AG08396 (cell line): ENCODE results near the gene UBE2J1.

ENCODE experiments used
- DNase-seq: peaks from one replicate; pipeline ENCODE4 v3.0.0; 2012; ENCODE audit warnings: low spot score, mixed read lengths

Gene UBE2J1

GRCh38 chr6:89364586-89364985 lies 12.1 kb upstream of the UBE2J1 start:
- no peak for DNase-seq

- no peak for DNase-seq
These were observed 8.6 kb upstream of the UBE2J1 start for GRCh38 chr6:89361171-89361570.

GRCh38 chr6:89360415-89360999 lies 8.0 kb upstream of the UBE2J1 start:
- no peak for DNase-seq

- no peak for DNase-seq
These were observed 7.0 kb upstream of the UBE2J1 start for GRCh38 chr6:89359561-89359960.

GRCh38 chr6:89357390-89357789 lies 4.9 kb upstream of the UBE2J1 start:
- DNase-seq = no peak

- DNase-seq = no peak
These were observed 4.2 kb upstream of the UBE2J1 start for GRCh38 chr6:89356642-89357170.

- DNase-seq = no peak
These were observed 3.1 kb upstream of the UBE2J1 start for GRCh38 chr6:89355511-89356194.

GRCh38 chr6:89353702-89354392 lies 1.3 kb upstream of the UBE2J1 start:
- DNase-seq = no peak

GRCh38 chr6:89353118-89353556 lies 615 bp upstream of the UBE2J1 start:
- no peak for DNase-seq

- no peak for DNase-seq
These were observed 748 bp downstream of the UBE2J1 start for GRCh38 chr6:89351671-89352277.

- DNase-seq = no peak
These were observed 2.1 kb downstream of the UBE2J1 start for GRCh38 chr6:89350281-89350966.

GRCh38 chr6:89348372-89348771 lies 4.2 kb downstream of the UBE2J1 start:
- no peak for DNase-seq

GRCh38 chr6:89347825-89348224 lies 4.7 kb downstream of the UBE2J1 start:
- peak; percentile 45 for DNase-seq

- no peak for DNase-seq
These were observed 6.1 kb downstream of the UBE2J1 start for GRCh38 chr6:89346433-89346832.

GRCh38 chr6:89339565-89339964 lies 13.0 kb downstream of the UBE2J1 start:
- no peak for DNase-seq

- DNase-seq = no peak
These were observed 17.4 kb downstream of the UBE2J1 start for GRCh38 chr6:89335164-89335563.

- no peak for DNase-seq
These were observed 21.6 kb downstream of the UBE2J1 start for GRCh38 chr6:89330910-89331309.

GRCh38 chr6:89328976-89329375 lies 23.5 kb downstream of the UBE2J1 start:
- DNase-seq = no peak

- no peak for DNase-seq
These were observed 28.2 kb downstream of the UBE2J1 start for GRCh38 chr6:89324304-89324703.

GRCh38 chr6:89323511-89323971 lies 29.0 kb downstream of the UBE2J1 start:
- DNase-seq = no peak

GRCh38 chr6:89321131-89321970 lies 31.2 kb downstream of the UBE2J1 start:
- DNase-seq = no peak
